Measurements from ENCODE around the gene PRLHR.

The PRLHR gene

GRCh38 chr10:118564114-118564513 is 31.3 kb downstream of the PRLHR start:
- no peak for DNase-seq (ENCODE audit: low read depth in 1 of 2, low spot score in 1 of 2)

- no peak for DNase-seq (ENCODE audit: low read depth in 1 of 2, low spot score in 1 of 2)
These were observed 32.0 kb downstream of the PRLHR start for GRCh38 chr10:118563373-118563890.

GRCh38 chr10:118562851-118563250 is 32.6 kb downstream of the PRLHR start:
- no peak for DNase-seq (ENCODE audit: low read depth in 1 of 2, low spot score in 1 of 2)

- no peak for DNase-seq (ENCODE audit: low read depth in 1 of 2, low spot score in 1 of 2)
These were observed 37.5 kb downstream of the PRLHR start for GRCh38 chr10:118557946-118558345.

GRCh38 chr10:118551535-118552100 is 43.8 kb downstream of the PRLHR start:
- no peak for DNase-seq (ENCODE audit: low read depth in 1 of 2, low spot score in 1 of 2)

- DNase-seq (ENCODE audit: low read depth in 1 of 2, low spot score in 1 of 2), result no peak
These were observed 48.2 kb downstream of the PRLHR start for GRCh38 chr10:118547282-118547681.

GRCh38 chr10:118546479-118546878 is 49.0 kb downstream of the PRLHR start:
- DNase-seq (ENCODE audit: low read depth in 1 of 2, low spot score in 1 of 2), result no peak

GRCh38 chr10:118545381-118545780 is 50.1 kb downstream of the PRLHR start:
- no peak for DNase-seq (ENCODE audit: low read depth in 1 of 2, low spot score in 1 of 2)

GRCh38 chr10:118544401-118544948 is 51.0 kb downstream of the PRLHR start:
- no peak for DNase-seq (ENCODE audit: low read depth in 1 of 2, low spot score in 1 of 2)

GRCh38 chr10:118543714-118544400 is 51.6 kb downstream of the PRLHR start:
- no peak for DNase-seq (ENCODE audit: low read depth in 1 of 2, low spot score in 1 of 2)

- DNase-seq (ENCODE audit: low read depth in 1 of 2, low spot score in 1 of 2), result no peak
These were observed 52.7 kb downstream of the PRLHR start for GRCh38 chr10:118542745-118543144.

- no peak for DNase-seq (ENCODE audit: low read depth in 1 of 2, low spot score in 1 of 2)
These were observed 53.2 kb downstream of the PRLHR start for GRCh38 chr10:118542205-118542604.

GRCh38 chr10:118541718-118542117 is 53.7 kb downstream of the PRLHR start:
- no peak for DNase-seq (ENCODE audit: low read depth in 1 of 2, low spot score in 1 of 2)
